H9 (cell line): ENCODE data around the gene METTL3. TPM values are rescaled to one million over a fixed set of nuclear protein-coding genes. Genes with fewer than 3 reads are reported as not detected.

ENCODE experiments used
- DNase-seq: peaks from one replicate; pipeline ENCODE4 v3.0.0-alpha.2; 2017
- H2AFZ ChIP-seq: one replicate; pipeline ENCODE4 v1.6.1; 2013; ENCODE audit warnings: mild to moderate bottlenecking, low read length, control low read depth, moderate library complexity
- H2AK5ac ChIP-seq: 2 replicates; pipeline ENCODE4 v1.6.1; 2013; ENCODE audit warnings: low read length, control low read depth, mixed read lengths; ENCODE audit not compliant: insufficient read length
- H2BK120ac ChIP-seq: one replicate; pipeline ENCODE4 v1.6.1; 2013; ENCODE audit warnings: low read depth, mild to moderate bottlenecking, low read length, control low read depth, inconsistent platforms; ENCODE audit not compliant: poor library complexity, severe bottlenecking
- H2BK12ac ChIP-seq: 2 replicates; pipeline ENCODE4 v1.6.1; 2013; ENCODE audit warnings: low read length, control low read depth, mixed read lengths, low read depth; ENCODE audit not compliant: insufficient read length
- H2BK15ac ChIP-seq: 2 replicates; pipeline ENCODE4 v1.6.1; 2013; ENCODE audit warnings: low read depth, low read length, control low read depth
- H2BK20ac ChIP-seq: one replicate; pipeline ENCODE4 v1.6.1; 2013; ENCODE audit warnings: low read depth, mild to moderate bottlenecking, low read length, control low read depth, inconsistent platforms; ENCODE audit not compliant: poor library complexity, severe bottlenecking
- H2BK5ac ChIP-seq: 2 replicates; pipeline ENCODE4 v1.6.1; 2013; ENCODE audit warnings: low read length, control low read depth, mixed read lengths; ENCODE audit not compliant: insufficient read length
- H3K14ac ChIP-seq: 2 replicates; pipeline ENCODE4 v1.6.1; 2013; ENCODE audit warnings: low read length, control low read depth; ENCODE audit not compliant: insufficient read depth
- H3K18ac ChIP-seq: 2 replicates; pipeline ENCODE4 v1.6.1; 2013; ENCODE audit warnings: low read depth, mild to moderate bottlenecking, mixed read lengths, low read length, control low read depth; ENCODE audit not compliant: insufficient read length
- H3K23ac ChIP-seq: 2 replicates; pipeline ENCODE4 v1.6.1; 2013; ENCODE audit warnings: low read length, control low read depth, mixed read lengths, low read depth; ENCODE audit not compliant: insufficient read length
- H3K23me2 ChIP-seq: 2 replicates; pipeline ENCODE4 v1.6.1; 2013; ENCODE audit warnings: low read depth, mild to moderate bottlenecking, mixed read lengths, low read length, control low read depth; ENCODE audit not compliant: insufficient read length, poor library complexity, severe bottlenecking
- H3K27ac ChIP-seq: 2 replicates; pipeline ENCODE4 v1.5.1; 2013; ENCODE audit warnings: low read length, control low read depth, mixed read lengths, low read depth; ENCODE audit not compliant: insufficient read length
- H3K27me3 ChIP-seq: 2 replicates; pipeline ENCODE4 v1.6.1; 2013; ENCODE audit warnings: low read length, control low read depth, inconsistent platforms; ENCODE audit not compliant: insufficient read depth
- H3K4ac ChIP-seq: 2 replicates; pipeline ENCODE4 v1.6.1; 2013; ENCODE audit warnings: low read depth, mild to moderate bottlenecking, control low read depth, inconsistent platforms, low read length, moderate library complexity
- H3K4me1 ChIP-seq: 2 replicates; pipeline ENCODE4 v1.6.1; 2013; ENCODE audit warnings: low read length, control low read depth, inconsistent platforms; ENCODE audit not compliant: insufficient read depth
- H3K4me2 ChIP-seq: 2 replicates; pipeline ENCODE4 v1.6.1; 2013; ENCODE audit warnings: low read length, control low read depth, mixed read lengths; ENCODE audit not compliant: insufficient read length, insufficient read depth
- H3K56ac ChIP-seq: 2 replicates; pipeline ENCODE4 v1.6.1; 2013; ENCODE audit warnings: low read depth, mild to moderate bottlenecking, mixed read lengths, low read length, control low read depth; ENCODE audit not compliant: insufficient read length
- H3K79me1 ChIP-seq: 2 replicates; pipeline ENCODE4 v1.6.1; 2013; ENCODE audit warnings: low read depth, mild to moderate bottlenecking, moderate library complexity, low read length, control low read depth, inconsistent platforms; ENCODE audit not compliant: insufficient read depth, poor library complexity, severe bottlenecking
- H3K79me2 ChIP-seq: 2 replicates; pipeline ENCODE4 v1.6.1; 2013; ENCODE audit warnings: low read length, control low read depth, inconsistent platforms; ENCODE audit not compliant: insufficient read depth
- H3K9ac ChIP-seq: 2 replicates; pipeline ENCODE4 v1.6.1; 2013; ENCODE audit warnings: low read length, control low read depth, mixed read lengths; ENCODE audit not compliant: insufficient read length; ENCODE audit errors: extremely low read depth
- H3K9me3 ChIP-seq: one replicate; pipeline ENCODE4 v1.6.1; 2013; ENCODE audit warnings: low read depth, low read length, inconsistent platforms; ENCODE audit not compliant: control insufficient read depth
- H3T11ph ChIP-seq: one replicate; pipeline ENCODE4 v1.6.1; 2013; ENCODE audit warnings: mild to moderate bottlenecking, low read length, control low read depth, inconsistent platforms
- H4K20me1 ChIP-seq: one replicate; pipeline ENCODE4 v1.6.1; 2013; ENCODE audit not compliant: control insufficient read depth, insufficient read length, insufficient read depth
- H4K5ac ChIP-seq: 2 replicates; pipeline ENCODE4 v1.6.1; 2013; ENCODE audit warnings: low read depth, mild to moderate bottlenecking, mixed read lengths, low read length, control low read depth; ENCODE audit not compliant: insufficient read length
- H4K8ac ChIP-seq: replicated peaks from 2 replicates; pipeline ENCODE4 v1.6.1; 2013; ENCODE audit warnings: low read length, control low read depth, mixed read lengths, low read depth; ENCODE audit not compliant: insufficient read length
- H4K91ac ChIP-seq: 2 replicates; pipeline ENCODE4 v1.6.1; 2013; ENCODE audit warnings: low read depth, mild to moderate bottlenecking, moderate library complexity, mixed read lengths, low read length, control low read depth; ENCODE audit not compliant: insufficient read length
- H3K27ac Mint-ChIP-seq, 3 experiments: 2 replicates in 2 of 3; 3 replicates in 1 of 3; pipeline ENCODE4 v1.8.0; 2020 to 2021; ENCODE audit warnings: mixed read lengths in 3 of 3, mild to moderate bottlenecking in 1 of 3, moderate library complexity in 1 of 3
- H3K27me3 Mint-ChIP-seq: 2 replicates; pipeline ENCODE4 v1.8.0; 2021; ENCODE audit warnings: low read depth, mild to moderate bottlenecking, moderate library complexity, mixed read lengths
- H3K36me3 Mint-ChIP-seq, 3 experiments: 2 replicates in 2 of 3; 3 replicates in 1 of 3; pipeline ENCODE4 v1.8.0; 2020 to 2021; ENCODE audit warnings: low read depth in 3 of 3, mixed read lengths in 3 of 3; ENCODE audit not compliant: insufficient read depth in 1 of 3
- H3K4me1 Mint-ChIP-seq, 2 experiments: 2 replicates each; pipeline ENCODE4 v1.8.0; 2020; ENCODE audit warnings: mixed read lengths in 2 of 2
- H3K4me3 Mint-ChIP-seq, 2 experiments: 2 replicates in 1 of 2; 3 replicates in 1 of 2; pipeline ENCODE4 v1.8.0; 2020 to 2021; ENCODE audit warnings: mild to moderate bottlenecking in 2 of 2, mixed read lengths in 2 of 2, moderate library complexity in 1 of 2
- H3K9me3 Mint-ChIP-seq, 2 experiments: 2 replicates in 1 of 2; 3 replicates in 1 of 2; pipeline ENCODE4 v1.8.0; 2020; ENCODE audit warnings: mild to moderate bottlenecking in 2 of 2, mixed read lengths in 2 of 2, moderate library complexity in 1 of 2
- CTCF ChIP-seq: fragments of 200-600 bp; sonication (generic); conservative IDR thresholded peaks from 3 replicates; pipeline ENCODE4 v1.8.0; 2021; ENCODE audit warnings: antibody characterized with exemption, mild to moderate bottlenecking
- total RNA-seq: library from RNA; stranded (reverse); gene quantifications from 2 replicates; pipeline ENCODE4 v1.2.1, GENCODE V29; 2021

METTL3 gene
- total RNA-seq, 1 experiment from 2014 or later, result 84.1 TPM

GRCh38 chr14:21505012-21505553 lies 6.1 kb downstream of the METTL3 start:
- no peak overlapping the region for H3K56ac ChIP-seq
- no peak overlapping the region for H2AK5ac ChIP-seq
- Mint-ChIP-seq H3K27ac (peak overlapping the region in 1 of 3 experiments; percentile 66; a peak in 1 of 7 replicates), H3K4me3 (no peak overlapping the region; a peak in 1 of 5 replicates), H3K4me1 (peaks cover 20 to 24% of the 10 kb centered on the region in 2 experiments), H3K27me3 (no peaks in the 10 kb centered on the region), H3K36me3 (peaks cover 55 to 81% (median 71%) of the 10 kb centered on the region in 3 experiments), H3K9me3 (no peaks in the 10 kb centered on the region)
- H3K9ac ChIP-seq, result no peak overlapping the region
- no peak overlapping the region for H2BK5ac ChIP-seq
- H3K18ac ChIP-seq, result no peak overlapping the region
- H3K79me2 ChIP-seq, result peaks cover 14% of the 10 kb centered on the region; the same call in 1 of the 2 replicates
- no peak for TF ChIP-seq CTCF
- H3K27me3 ChIP-seq, result no peaks in the 10 kb centered on the region
- no peak overlapping the region for H2BK120ac ChIP-seq
- DNase-seq, result no peak
- no peak overlapping the region for H2BK20ac ChIP-seq
- no peak overlapping the region for H4K5ac ChIP-seq
- H3K27ac ChIP-seq, result no peak overlapping the region
- no peaks in the 10 kb centered on the region for H3K23me2 ChIP-seq
- no peaks in the 10 kb centered on the region for H3K4me1 ChIP-seq
- H3K23ac ChIP-seq, result no peak overlapping the region
- no peaks in the 10 kb centered on the region for H4K20me1 ChIP-seq
- no peaks in the 10 kb centered on the region for H3K9me3 ChIP-seq
- no peak overlapping the region for H2BK15ac ChIP-seq
- peaks cover 3% of the 10 kb centered on the region for H3K79me1 ChIP-seq
- no peak overlapping the region for H3T11ph ChIP-seq
- H3K4me2 ChIP-seq, result no peak overlapping the region
- H3K14ac ChIP-seq, result no peak overlapping the region
- H2AFZ ChIP-seq, result no peak overlapping the region
- no peak overlapping the region for H4K91ac ChIP-seq
- H2BK12ac ChIP-seq, result no peak overlapping the region
- H3K4ac ChIP-seq, result no peak overlapping the region
- no peak overlapping the region for H4K8ac ChIP-seq
